ENCODE measurements around the gene AK8.

AK8 gene

GRCh38 chr9:132826621-132827365 is 51.3 kb downstream of the AK8 start:
- DNase-seq (ENCODE audit: low read depth in 1 of 2, low spot score in 1 of 2), result no peak

- no peak for DNase-seq (ENCODE audit: low read depth in 1 of 2, low spot score in 1 of 2)
Measured at GRCh38 chr9:132826131-132826530, 52.0 kb downstream of the AK8 start.

- no peak for DNase-seq (ENCODE audit: low read depth in 1 of 2, low spot score in 1 of 2)
Measured at GRCh38 chr9:132825430-132825829, 52.7 kb downstream of the AK8 start.

GRCh38 chr9:132824951-132825350 is 53.1 kb downstream of the AK8 start:
- DNase-seq (ENCODE audit: low read depth in 1 of 2, low spot score in 1 of 2), result no peak

- no peak for DNase-seq (ENCODE audit: low read depth in 1 of 2, low spot score in 1 of 2)
Measured at GRCh38 chr9:132824151-132824550, 53.9 kb downstream of the AK8 start.

- DNase-seq (ENCODE audit: low read depth in 1 of 2, low spot score in 1 of 2), result no peak
Measured at GRCh38 chr9:132823370-132824145, 54.5 kb downstream of the AK8 start.

GRCh38 chr9:132820169-132820944 is 57.7 kb downstream of the AK8 start:
- no peak for DNase-seq (ENCODE audit: low read depth in 1 of 2, low spot score in 1 of 2)

GRCh38 chr9:132818588-132818987 is 59.5 kb downstream of the AK8 start:
- DNase-seq (ENCODE audit: low read depth in 1 of 2, low spot score in 1 of 2), result no peak

- DNase-seq (ENCODE audit: low read depth in 1 of 2, low spot score in 1 of 2), result no peak
Measured at GRCh38 chr9:132814937-132815336, 63.1 kb downstream of the AK8 start.

GRCh38 chr9:132813115-132813771 is 64.8 kb downstream of the AK8 start:
- no peak for DNase-seq (ENCODE audit: low read depth in 1 of 2, low spot score in 1 of 2)

- no peak for DNase-seq (ENCODE audit: low read depth in 1 of 2, low spot score in 1 of 2)
Measured at GRCh38 chr9:132811985-132812384, 66.1 kb downstream of the AK8 start.

- DNase-seq (ENCODE audit: low read depth in 1 of 2, low spot score in 1 of 2), result no peak
Measured at GRCh38 chr9:132810314-132810713, 67.8 kb downstream of the AK8 start.

- no peak for DNase-seq (ENCODE audit: low read depth in 1 of 2, low spot score in 1 of 2)
Measured at GRCh38 chr9:132809677-132810271, 68.3 kb downstream of the AK8 start.

GRCh38 chr9:132808645-132809044 is 69.4 kb downstream of the AK8 start:
- DNase-seq (ENCODE audit: low read depth in 1 of 2, low spot score in 1 of 2), result no peak

- no peak for DNase-seq (ENCODE audit: low read depth in 1 of 2, low spot score in 1 of 2)
Measured at GRCh38 chr9:132806723-132807421, 71.2 kb downstream of the AK8 start.

- no peak for DNase-seq (ENCODE audit: low read depth in 1 of 2, low spot score in 1 of 2)
Measured at GRCh38 chr9:132806306-132806705, 71.8 kb downstream of the AK8 start.

GRCh38 chr9:132804576-132805295 is 73.3 kb downstream of the AK8 start:
- no peak for DNase-seq (ENCODE audit: low read depth in 1 of 2, low spot score in 1 of 2)

GRCh38 chr9:132802121-132802795 is 75.8 kb downstream of the AK8 start:
- no peak for DNase-seq (ENCODE audit: low read depth in 1 of 2, low spot score in 1 of 2)

GRCh38 chr9:132801659-132802058 is 76.4 kb downstream of the AK8 start:
- DNase-seq (ENCODE audit: low read depth in 1 of 2, low spot score in 1 of 2), result no peak
